PC-9 (cell line): ENCODE data around the gene MINDY4.

Experiments used
- CTCF ChIP-seq: fragments of 200-600 bp; sonication (generic); conservative IDR thresholded peaks from 2 replicates; pipeline ENCODE4 v1.6.1; 2017; ENCODE audit warnings: mixed run types, antibody characterized with exemption, mild to moderate bottlenecking, moderate library complexity
- EZH2 ChIP-seq: fragments of 200-600 bp; sonication (generic); IDR thresholded peaks from 2 replicates; pipeline ENCODE4 v1.8.0; 2017; ENCODE audit warnings: antibody characterized with exemption, low read depth

DNA sequence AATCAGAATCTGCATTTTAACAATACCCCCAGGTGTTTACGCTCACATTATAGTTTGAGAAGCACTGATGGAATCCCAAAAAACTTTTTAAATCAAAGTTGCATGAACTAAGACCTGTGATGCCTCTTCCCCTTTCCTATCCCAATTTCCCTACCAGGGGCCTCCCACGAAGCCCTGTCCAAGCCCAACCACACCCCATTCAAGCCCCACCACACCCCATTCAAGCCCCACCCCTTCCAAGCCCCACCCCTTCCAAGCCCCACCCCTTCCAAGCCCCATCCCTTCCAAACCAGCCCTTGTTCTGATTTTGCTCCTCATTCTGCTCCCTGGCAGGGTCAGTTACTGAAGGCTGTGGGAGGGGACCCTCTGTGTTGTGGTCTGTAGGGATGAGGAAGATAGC, 130.6 kb downstream of the MINDY4 start:
- TF ChIP-seq EZH2: no peak
- TF ChIP-seq CTCF: no peak
